ENCODE measurements around the gene SLC25A38.

GRCh38 chr3:39343760-39344159 is 39.4 kb upstream of the SLC25A38 start:
- TF ChIP-seq CTCF (IDR thresholded peaks at IDR 0.05; ENCODE audit: insufficient read depth, low read depth, low read length) (no peak), EZH2 (IDR thresholded peaks at IDR 0.05; ENCODE audit: insufficient read depth, low read length) (no peak)
